CD8-positive, alpha-beta memory T cell (primary cell): ENCODE data around the gene ACSS1. TPM values are rescaled to one million over a fixed set of nuclear protein-coding genes. Genes with fewer than 3 reads are reported as not detected.

Experiments used
- CTCF ChIA-PET: fragments of 350-600 bp; sonication (Branson Sonifier 250); formaldehyde crosslinking; loops from one replicate; lab custom pipeline; 2021; ENCODE audit warnings: antibody characterized with exemption; lab: Charles Lee
- POLR2A ChIA-PET: fragments of 350-600 bp; sonication (Branson Sonifier 250); formaldehyde crosslinking; loops from one replicate; lab custom pipeline; 2021; ENCODE audit warnings: antibody characterized with exemption; lab: Charles Lee
- DNase-seq, 5 donors: peaks; one replicate each; pipeline versions ENCODE4 v3.0.0 to v3.0.0-alpha.2; 2020 to 2022; ENCODE audit warnings: mixed read lengths in 1 of 5
- H3K27ac ChIP-seq: one replicate; pipeline ENCODE4 v1.7.0; 2013; ENCODE audit warnings: low read depth, mild to moderate bottlenecking, low read length, moderate library complexity
- H3K27me3 ChIP-seq: 2 replicates; pipeline ENCODE4 v1.7.0; 2013; ENCODE audit warnings: low read length, mild to moderate bottlenecking; ENCODE audit not compliant: insufficient read depth, poor library complexity, severe bottlenecking
- H3K36me3 ChIP-seq: 2 replicates; pipeline ENCODE4 v1.7.0; 2013; ENCODE audit warnings: mild to moderate bottlenecking, low read length, moderate library complexity; ENCODE audit not compliant: insufficient read depth
- H3K4me1 ChIP-seq: 2 replicates; pipeline ENCODE4 v1.7.0; 2013; ENCODE audit warnings: mild to moderate bottlenecking, low read length, moderate library complexity; ENCODE audit not compliant: insufficient read depth
- H3K4me3 ChIP-seq: 2 replicates; pipeline ENCODE4 v1.7.0; 2013; ENCODE audit warnings: mild to moderate bottlenecking, low read length
- H3K9me3 ChIP-seq: 2 replicates; pipeline ENCODE4 v1.7.0; 2013; ENCODE audit warnings: mild to moderate bottlenecking, low read length
- H3K27ac Mint-ChIP-seq, 8 donors: one replicate each; pipeline ENCODE4 v1.8.0; 2020 to 2021; ENCODE audit warnings: mixed read lengths in 8 of 8, mild to moderate bottlenecking in 6 of 8, inconsistent platforms in 3 of 8, moderate library complexity in 3 of 8
- H3K27me3 Mint-ChIP-seq, 2 donors: one replicate each; pipeline ENCODE4 v1.8.0; 2020 to 2021; ENCODE audit warnings: mixed read lengths in 2 of 2, mild to moderate bottlenecking in 1 of 2, moderate library complexity in 1 of 2
- H3K36me3 Mint-ChIP-seq, 3 donors: one replicate each; pipeline ENCODE4 v1.8.0; 2020 to 2021; ENCODE audit warnings: mixed read lengths in 3 of 3, inconsistent platforms in 1 of 3, mild to moderate bottlenecking in 1 of 3
- H3K4me1 Mint-ChIP-seq, 3 donors: one replicate each; pipeline ENCODE4 v1.8.0; 2020 to 2021; ENCODE audit warnings: mixed read lengths in 3 of 3, inconsistent platforms in 1 of 3, mild to moderate bottlenecking in 1 of 3
- H3K4me3 Mint-ChIP-seq, 7 donors: one replicate each; pipeline ENCODE4 v1.8.0; 2020 to 2021; ENCODE audit warnings: mixed read lengths in 7 of 7, mild to moderate bottlenecking in 6 of 7, moderate library complexity in 4 of 7, inconsistent platforms in 2 of 7
- H3K9me3 Mint-ChIP-seq, 5 donors: one replicate each; pipeline ENCODE4 v1.8.0; 2020 to 2022; ENCODE audit warnings: mixed read lengths in 5 of 5, mild to moderate bottlenecking in 3 of 5, moderate library complexity in 2 of 5, inconsistent platforms in 1 of 5
- polyA plus RNA-seq: library from polyadenylated mRNA; unstranded; fragments of 300-500 nt; fragmentation: Illumina TruSeq; gene quantifications from one replicate; pipeline ENCODE4 v1.2.3, GENCODE V29; 2021
- total RNA-seq, 2 experiments: library from RNA; stranded (reverse); gene quantifications; one replicate each; pipeline ENCODE4 v1.2.3, GENCODE V29; 2021

Gene ACSS1
- total and polyA plus RNA-seq, 3 experiments from 2014 or later = 24.5 to 59.6 (median 24.8) TPM

- Histone ChIP-seq H3K9me3 (no peaks in the 10 kb centered on the region), H3K36me3 (no peaks in the 10 kb centered on the region), H3K27ac (no peak overlapping the region), H3K27me3 (no peaks in the 10 kb centered on the region), H3K4me3 (no peak overlapping the region), H3K4me1 (peaks cover 26% of the 10 kb centered on the region)
- Mint-ChIP-seq H3K9me3 (no peaks in the 10 kb centered on the region), H3K36me3 (peaks cover 0 to 4% (median 0%) of the 10 kb centered on the region in 3 donors), H3K4me1 (peaks cover 18 to 28% (median 22%) of the 10 kb centered on the region in 3 donors), H3K27ac (peak overlapping the region in 5 of 8 donors; percentile 34 to 83 (median 65)), H3K27me3 (peaks cover 1 to 9% of the 10 kb centered on the region in 2 donors), H3K4me3 (peak overlapping the region in 1 of 7 donors; percentile 71)
- DNase-seq = no peak
- ChIA-PET CTCF (interaction anchor here (1.1 to 10.4 kb wide), 5 partner anchors 18 to 130 kb away, joined by 3 to 147 read pairs (median 3); no protein-coding TSS in a partner anchor), POLR2A (interaction anchor here (0.5 kb wide), 1 partner anchor 25 kb away, joined by 3 read pairs; no protein-coding TSS in a partner anchor)
Observed at GRCh38 chr20:25061103-25061799, 3.3 kb upstream of the ACSS1 start.

GRCh38 chr20:25059866-25060465 is 2.0 kb upstream of the ACSS1 start:
- CTCF ChIA-PET = interaction anchor here (0.9 to 10.4 kb wide), 6 partner anchors 20 to 119 kb away, joined by 3 to 147 read pairs (median 4); no protein-coding TSS in a partner anchor
- H3K27ac Mint-ChIP-seq = peak overlapping the region in 5 of 8 donors; percentile 17 to 95 (median 85)
- Histone ChIP-seq H3K27ac (no peak overlapping the region), H3K36me3 (peaks cover 6% of the 10 kb centered on the region), H3K4me1 (peaks cover 34% of the 10 kb centered on the region), H3K4me3 (no peak overlapping the region), H3K27me3 (no peaks in the 10 kb centered on the region), H3K9me3 (no peaks in the 10 kb centered on the region)
- H3K27me3 Mint-ChIP-seq = peaks cover 0 to 6% of the 10 kb centered on the region in 2 donors
- POLR2A ChIA-PET = interaction anchor here (0.9 kb wide), 1 partner anchor 111 kb away, joined by 4 read pairs; the partner anchor contains the start of gene CST7
- H3K9me3 Mint-ChIP-seq = no peaks in the 10 kb centered on the region
- H3K4me1 Mint-ChIP-seq = peaks cover 27 to 32% (median 28%) of the 10 kb centered on the region in 3 donors
- H3K36me3 Mint-ChIP-seq = peaks cover 0 to 11% (median 0%) of the 10 kb centered on the region in 3 donors
- H3K4me3 Mint-ChIP-seq = peak overlapping the region in 2 of 7 donors; percentile 61 to 71
- DNase-seq = no peak

DNA sequence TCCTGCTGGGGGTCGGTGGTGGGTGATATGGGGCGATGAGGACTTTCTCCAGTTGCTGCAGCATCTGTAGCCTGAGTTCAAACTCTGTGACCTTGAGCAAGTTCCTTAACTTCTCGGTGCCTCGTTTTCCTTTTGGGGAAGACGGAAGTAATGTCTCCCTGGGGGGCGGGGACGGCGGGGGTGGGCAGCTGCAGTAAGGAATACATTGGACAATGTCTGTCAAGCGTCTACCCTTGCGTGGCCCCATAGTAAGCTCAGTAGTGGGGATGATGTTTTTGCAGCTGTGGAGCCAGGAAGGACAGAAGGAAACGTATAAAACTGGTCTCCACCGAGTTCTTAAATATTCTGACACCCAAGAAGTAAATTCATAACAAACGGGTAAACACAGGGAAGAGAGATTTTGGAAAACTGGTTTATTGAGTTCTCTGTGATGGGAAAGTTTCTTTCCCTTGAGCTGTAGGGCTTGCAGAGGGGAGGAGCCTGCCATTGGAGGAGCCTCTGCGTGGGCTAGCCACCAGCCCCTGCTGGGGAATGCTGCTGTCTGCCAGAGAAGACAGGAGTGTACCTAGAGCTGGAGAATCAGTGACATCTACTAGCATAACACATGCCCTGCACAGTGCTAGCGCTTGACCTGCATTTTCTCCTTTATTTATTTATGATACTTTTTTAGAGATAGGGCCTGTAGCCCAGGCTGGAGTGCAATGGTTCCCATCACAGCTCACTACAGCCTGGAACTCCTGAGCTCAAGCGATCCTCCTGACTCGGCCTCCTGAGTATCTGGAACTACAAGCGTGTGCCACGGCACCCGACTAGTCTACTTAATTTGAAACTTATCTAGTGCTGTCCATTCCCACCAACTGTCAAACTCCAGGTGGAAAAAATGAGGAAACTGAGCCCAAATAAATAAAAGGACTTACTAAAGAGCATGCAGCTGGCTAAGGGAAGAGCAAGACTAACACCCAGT is 1.2 kb upstream of the ACSS1 start:
- CTCF ChIA-PET = interaction anchor here (0.8 to 10.4 kb wide), 10 partner anchors 9 to 128 kb away, joined by 3 to 147 read pairs (median 3); no protein-coding TSS in a partner anchor
- H3K4me1 Mint-ChIP-seq = peaks cover 36 to 40% (median 36%) of the 10 kb centered on the region in 3 donors

DNA sequence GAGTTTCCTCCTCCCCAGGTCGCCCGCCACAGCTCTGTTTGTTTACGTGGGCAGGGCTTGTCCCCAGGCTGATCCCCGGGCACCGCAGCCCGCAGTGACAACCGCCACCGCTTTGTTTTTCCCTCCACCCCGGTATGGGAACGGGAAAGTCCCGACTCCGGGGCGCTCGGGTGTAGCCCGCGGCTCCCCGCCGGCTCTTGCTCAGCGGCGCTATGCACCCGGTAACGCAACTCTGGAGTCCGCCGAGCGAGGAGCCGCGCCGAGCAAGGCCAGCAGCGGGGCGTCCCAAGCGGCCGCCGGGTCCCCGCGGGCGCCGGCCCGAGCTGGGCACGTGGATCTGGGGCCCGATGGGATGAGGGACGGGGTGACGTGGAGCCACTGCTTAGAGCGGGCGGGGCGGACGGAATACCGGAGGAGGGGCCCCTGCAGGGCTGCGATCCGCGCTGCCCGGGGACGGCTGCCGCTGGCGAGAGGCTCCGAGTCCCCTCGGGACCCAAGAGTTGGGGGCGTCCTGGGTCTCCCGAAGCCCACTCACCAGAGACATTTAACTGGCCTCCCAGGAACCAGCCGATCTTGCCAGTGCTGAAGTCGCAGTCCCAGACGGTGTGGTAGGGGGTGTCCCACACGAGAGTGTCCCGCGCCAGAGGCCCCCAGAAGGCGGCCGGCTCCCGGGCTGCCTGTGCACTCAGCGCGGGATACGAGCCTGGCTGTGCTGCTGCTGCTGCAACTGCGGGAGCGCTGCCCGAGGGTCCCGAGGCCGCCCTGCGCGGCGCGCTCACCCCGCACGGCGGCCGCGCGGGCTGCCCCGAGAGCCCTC is 497 bp downstream of the ACSS1 start:
- H3K9me3 Mint-ChIP-seq = no peaks in the 10 kb centered on the region
- ChIA-PET POLR2A (interaction anchor here (0.5 to 2.4 kb wide), 13 partner anchors 14 to 1699 kb away, joined by 3 to 26 read pairs (median 4); partner anchors contain the start of genes APMAP, CST7, ENTPD6 and PYGB), CTCF (interaction anchor here (0.9 to 10.4 kb wide), 5 partner anchors 10 to 103 kb away, joined by 3 to 147 read pairs (median 3); no protein-coding TSS in a partner anchor)
- H3K4me3 Mint-ChIP-seq = peak overlapping the region; percentile 85 to 95 (median 89)
- DNase-seq = peak; percentile 76 to 88 (median 85)
- Histone ChIP-seq H3K4me1 (peaks cover 53% of the 10 kb centered on the region), H3K9me3 (no peaks in the 10 kb centered on the region), H3K27me3 (no peaks in the 10 kb centered on the region), H3K36me3 (peaks cover 9% of the 10 kb centered on the region), H3K4me3 (peak overlapping the region; percentile 90), H3K27ac (peak overlapping the region; percentile 86)
- H3K36me3 Mint-ChIP-seq = peaks cover 0 to 24% (median 0%) of the 10 kb centered on the region in 3 donors
- peak overlapping the region; percentile 90 to 97 (median 94) for H3K27ac Mint-ChIP-seq
- no peaks in the 10 kb centered on the region for H3K27me3 Mint-ChIP-seq
- H3K4me1 Mint-ChIP-seq = peaks cover 49 to 56% (median 51%) of the 10 kb centered on the region in 3 donors

More for the DNA sequence above, 1.2 kb upstream of the ACSS1 start:
- Histone ChIP-seq H3K9me3 (no peaks in the 10 kb centered on the region), H3K36me3 (peaks cover 9% of the 10 kb centered on the region), H3K4me1 (peaks cover 43% of the 10 kb centered on the region), H3K27me3 (no peaks in the 10 kb centered on the region), H3K27ac (peak overlapping the region; percentile 86), H3K4me3 (peak overlapping the region; percentile 90)
- Mint-ChIP-seq H3K27ac (peak overlapping the region; percentile 79 to 95 (median 92)), H3K9me3 (no peaks in the 10 kb centered on the region), H3K36me3 (peaks cover 0 to 18% (median 0%) of the 10 kb centered on the region in 3 donors), H3K27me3 (peaks cover 0 to 6% of the 10 kb centered on the region in 2 donors), H3K4me3 (peak overlapping the region; percentile 80 to 89 (median 83))
- POLR2A ChIA-PET = interaction anchor here (0.9 to 2.4 kb wide), 10 partner anchors 16 to 1701 kb away, joined by 3 to 26 read pairs (median 6); partner anchors contain the start of genes APMAP, CST7, ENTPD6 and PYGB
- DNase-seq = peak in 1 of 5 donors; percentile 36

- Histone ChIP-seq H3K36me3 (peaks cover 9% of the 10 kb centered on the region), H3K4me3 (peak overlapping the region; percentile 90), H3K27ac (peak overlapping the region; percentile 86), H3K4me1 (peaks cover 57% of the 10 kb centered on the region), H3K9me3 (no peaks in the 10 kb centered on the region), H3K27me3 (no peaks in the 10 kb centered on the region)
- Mint-ChIP-seq H3K4me3 (peak overlapping the region; percentile 85 to 95 (median 89)), H3K4me1 (peaks cover 53 to 63% (median 58%) of the 10 kb centered on the region in 3 donors), H3K36me3 (peaks cover 0 to 27% (median 0%) of the 10 kb centered on the region in 3 donors), H3K27ac (peak overlapping the region; percentile 90 to 97 (median 94)), H3K27me3 (no peaks in the 10 kb centered on the region), H3K9me3 (no peaks in the 10 kb centered on the region)
- DNase-seq = no peak
- ChIA-PET CTCF (interaction anchor here (0.9 to 10.4 kb wide), 5 partner anchors 10 to 102 kb away, joined by 3 to 147 read pairs (median 3); no protein-coding TSS in a partner anchor), POLR2A (interaction anchor here (1.1 to 2.4 kb wide), 6 partner anchors 14 to 191 kb away, joined by 4 to 26 read pairs (median 10); partner anchors contain the start of genes APMAP, ENTPD6 and PYGB)
Observed at GRCh38 chr20:25056690-25057233, 1.2 kb downstream of the ACSS1 start.

GRCh38 chr20:25055711-25056495 is 2.0 kb downstream of the ACSS1 start:
- POLR2A ChIA-PET = no interaction called here
- Mint-ChIP-seq H3K27me3 (no peaks in the 10 kb centered on the region), H3K4me1 (peaks cover 62 to 71% (median 66%) of the 10 kb centered on the region in 3 donors)

More at GRCh38 chr20:25055711-25056495, 2.0 kb downstream of the ACSS1 start:
- Mint-ChIP-seq H3K4me3 (peak overlapping the region; percentile 85 to 95 (median 89)), H3K36me3 (peaks cover 0 to 32% (median 0%) of the 10 kb centered on the region in 3 donors), H3K27ac (peak overlapping the region; percentile 90 to 97 (median 94)), H3K9me3 (no peaks in the 10 kb centered on the region)
- no peaks in the 10 kb centered on the region for H3K9me3 ChIP-seq
- peaks cover 57% of the 10 kb centered on the region for H3K4me1 ChIP-seq
- peaks cover 9% of the 10 kb centered on the region for H3K36me3 ChIP-seq
- CTCF ChIA-PET = interaction anchor here (1.4 kb wide), 1 partner anchor 101 kb away, joined by 3 read pairs; no protein-coding TSS in a partner anchor
- H3K4me3 ChIP-seq = no peak overlapping the region
- DNase-seq = peak in 1 of 5 donors; percentile 7
- no peaks in the 10 kb centered on the region for H3K27me3 ChIP-seq
- H3K27ac ChIP-seq = peak overlapping the region; percentile 86
